ENCODE data around the gene CCDC107.

CCDC107 gene

GRCh38 chr9:35656348-35656747, 1.7 kb upstream of the CCDC107 start:
- peaks cover 2 to 4% of the 10 kb centered on the region in 2 donors for H3K4me1 ChIP-seq (ENCODE audit: control insufficient read depth in 2 of 2, insufficient read depth in 1 of 2, low read depth in 1 of 2, low read length in 2 of 2)
- H3K36me3 ChIP-seq (replicated peaks in 1 of 2; ENCODE audit: control insufficient read depth in 2 of 2, insufficient read depth in 2 of 2, low read length in 2 of 2): peaks cover 11 to 17% of the 10 kb centered on the region in 2 donors
- H3K4ac ChIP-seq (ENCODE audit: low read length): no peak overlapping the region
- no peak overlapping the region for H3K27ac ChIP-seq (replicated peaks; ENCODE audit: low read length)
- no peak overlapping the region for H2BK12ac ChIP-seq (ENCODE audit: low read length)
- H3K23ac ChIP-seq (ENCODE audit: low read depth, low read length, poor library complexity): no peak overlapping the region
- H3K18ac ChIP-seq (ENCODE audit: low read length): no peak overlapping the region
- no peaks in the 10 kb centered on the region for H3K79me1 ChIP-seq (ENCODE audit: low read depth, low read length)
- no peak overlapping the region for H4K91ac ChIP-seq (ENCODE audit: low read depth, low read length, poor library complexity)
- H2AFZ ChIP-seq (ENCODE audit: low read length): peak overlapping the region; percentile 38
- H2BK120ac ChIP-seq (ENCODE audit: low read depth, low read length): no peak overlapping the region
- H4K8ac ChIP-seq (ENCODE audit: low read depth, low read length): no peak overlapping the region
- H3K4me3 ChIP-seq (ENCODE audit: low read length in 2 of 2): peak overlapping the region in 1 of 2 donors; percentile 21
- no CpG with 5 or more reads among the region's 17 CpGs for WGBS, 2 donors (ENCODE audit: extremely low coverage in 2 of 2, insufficient read length in 2 of 2, insufficient replicate concordance in 1 of 2)
- H3K9ac ChIP-seq (ENCODE audit: low read depth, low read length, poor library complexity): peak overlapping the region; percentile 34
- H2BK5ac ChIP-seq (ENCODE audit: low read length): no peak overlapping the region
- H2AK5ac ChIP-seq (ENCODE audit: low read depth, low read length): no peak overlapping the region
- DNase-seq (ENCODE audit: low spot score): no peak
- H3K14ac ChIP-seq (ENCODE audit: low read length): no peak overlapping the region
- no peak overlapping the region for H2BK15ac ChIP-seq (ENCODE audit: low read length)
- no peak overlapping the region for H3K4me2 ChIP-seq (ENCODE audit: insufficient read depth, low read length, poor library complexity, severe bottlenecking)
- H3K9me3 ChIP-seq (replicated peaks in 1 of 2; ENCODE audit: control insufficient read depth in 2 of 2, insufficient read depth in 1 of 2, low read depth in 1 of 2, low read length in 2 of 2): no peaks in the 10 kb centered on the region
- no peaks in the 10 kb centered on the region for H3K27me3 ChIP-seq (ENCODE audit: control insufficient read depth in 3 of 3, insufficient read depth in 3 of 3, low read depth in 1 of 3, low read length in 3 of 3)

DNA sequence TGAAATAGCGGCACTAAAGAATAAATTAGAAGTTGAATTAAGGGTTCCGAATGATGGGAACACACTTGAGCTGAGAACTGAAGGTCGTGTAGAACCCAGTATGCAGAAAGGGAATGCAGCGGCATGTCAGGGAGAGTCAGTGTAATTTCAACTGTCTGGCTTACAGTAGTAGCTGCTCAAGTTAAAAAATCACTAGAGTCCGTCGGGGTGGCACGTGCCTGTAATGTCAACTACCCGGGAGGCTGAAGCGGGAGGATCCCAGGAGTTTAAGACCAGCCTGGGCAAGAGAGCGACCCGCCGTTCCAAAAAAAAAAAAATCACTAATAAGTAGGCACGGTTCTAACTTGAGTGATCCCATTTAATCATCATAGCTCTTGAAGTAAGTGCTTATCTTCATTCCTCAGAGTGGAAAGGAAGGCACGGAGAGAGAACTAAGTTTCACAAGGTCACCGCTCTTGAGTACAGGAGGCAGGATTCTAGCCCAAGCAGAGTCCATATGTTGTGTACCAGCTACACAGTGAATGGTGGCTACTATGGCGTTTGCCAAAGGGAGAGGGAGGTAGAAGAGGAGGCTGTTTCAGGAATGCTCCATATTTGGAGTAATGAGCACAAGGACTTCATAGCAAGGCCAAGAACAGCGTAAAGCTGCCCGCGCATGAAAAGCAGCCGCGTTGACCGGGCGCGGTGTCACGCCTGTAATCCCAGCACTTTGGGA, 1.1 kb upstream of the CCDC107 start:
- DNase-seq (ENCODE audit: low spot score): no peak
- Histone ChIP-seq H3K4me1 (ENCODE audit: control insufficient read depth in 2 of 2, insufficient read depth in 1 of 2, low read depth in 1 of 2, low read length in 2 of 2) (peaks cover 3 to 4% of the 10 kb centered on the region in 2 donors), H3K36me3 (replicated peaks in 1 of 2; ENCODE audit: control insufficient read depth in 2 of 2, insufficient read depth in 2 of 2, low read length in 2 of 2) (peaks cover 15 to 23% of the 10 kb centered on the region in 2 donors), H2AFZ (ENCODE audit: low read length) (peak overlapping the region; percentile 91), H3K27me3 (ENCODE audit: control insufficient read depth in 3 of 3, insufficient read depth in 3 of 3, low read depth in 1 of 3, low read length in 3 of 3) (no peaks in the 10 kb centered on the region), H2BK120ac (ENCODE audit: low read depth, low read length) (no peak overlapping the region), H3K4me3 (ENCODE audit: low read length in 2 of 2) (peak overlapping the region; percentile 48 to 81), H4K8ac (ENCODE audit: low read depth, low read length) (no peak overlapping the region), H3K79me1 (ENCODE audit: low read depth, low read length) (no peaks in the 10 kb centered on the region), H3K14ac (ENCODE audit: low read length) (no peak overlapping the region), H2BK5ac (ENCODE audit: low read length) (no peak overlapping the region), H3K4me2 (ENCODE audit: insufficient read depth, low read length, poor library complexity, severe bottlenecking) (peak overlapping the region; percentile 60), H3K27ac (replicated peaks; ENCODE audit: low read length) (peak overlapping the region; percentile 84), H2BK12ac (ENCODE audit: low read length) (no peak overlapping the region), H3K18ac (ENCODE audit: low read length) (peak overlapping the region; percentile 76), H4K91ac (ENCODE audit: low read depth, low read length, poor library complexity) (no peak overlapping the region), H3K9me3 (replicated peaks in 1 of 2; ENCODE audit: control insufficient read depth in 2 of 2, insufficient read depth in 1 of 2, low read depth in 1 of 2, low read length in 2 of 2) (no peaks in the 10 kb centered on the region), H3K23ac (ENCODE audit: low read depth, low read length, poor library complexity) (no peak overlapping the region), H3K9ac (ENCODE audit: low read depth, low read length, poor library complexity) (peak overlapping the region; percentile 89), H2BK15ac (ENCODE audit: low read length) (no peak overlapping the region), H3K4ac (ENCODE audit: low read length) (no peak overlapping the region), H2AK5ac (ENCODE audit: low read depth, low read length) (no peak overlapping the region)
- no CpG with 5 or more reads among the region's 25 CpGs for WGBS, 2 donors (ENCODE audit: extremely low coverage in 2 of 2, insufficient read length in 2 of 2, insufficient replicate concordance in 1 of 2)

DNA sequence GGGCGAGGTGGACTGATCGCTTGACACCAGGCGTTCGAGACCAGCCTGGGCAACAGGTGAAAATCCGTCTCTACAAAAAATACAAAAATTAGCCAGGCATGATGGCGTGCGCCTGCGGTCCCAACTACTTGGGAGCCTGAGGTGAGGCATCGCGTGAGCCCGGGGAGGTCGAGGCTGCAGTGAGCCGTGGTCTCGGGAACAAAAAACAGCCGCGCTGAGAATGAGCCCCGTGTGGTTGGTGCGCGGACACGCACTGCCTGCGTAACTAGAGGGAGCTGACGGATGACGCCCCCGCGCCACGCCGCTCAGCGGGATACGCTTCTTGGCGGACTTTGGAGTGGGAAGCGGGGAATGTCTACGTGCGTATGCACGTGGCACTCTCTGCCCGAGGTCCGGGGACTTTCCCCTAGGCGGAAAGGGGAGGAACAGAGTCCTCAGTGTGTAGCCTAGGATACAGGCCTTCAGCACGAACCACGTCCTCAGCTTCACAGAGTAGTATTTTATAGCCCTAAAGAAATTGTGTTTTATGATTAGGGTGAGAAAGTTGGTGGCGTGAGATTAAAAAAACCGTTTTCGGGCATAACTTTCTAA, 451 bp upstream of the CCDC107 start, which contains the start of gene RMRP:
TSS of gene RMRP (minus strand) at position 474 of the 591 bp plus-strand sequence.
- Histone ChIP-seq H3K18ac (ENCODE audit: low read length) (peak within 1 kb of the TSS; percentile 98), H3K27me3 (ENCODE audit: control insufficient read depth in 3 of 3, insufficient read depth in 3 of 3, low read depth in 1 of 3, low read length in 3 of 3) (no peaks in the 10 kb centered on the region), H2AK5ac (ENCODE audit: low read depth, low read length) (peak within 1 kb of the TSS; percentile 54), H3K4me2 (ENCODE audit: insufficient read depth, low read length, poor library complexity, severe bottlenecking) (peak within 1 kb of the TSS; percentile 60), H3K27ac (replicated peaks; ENCODE audit: low read length) (peak within 1 kb of the TSS; percentile 92), H3K4me1 (ENCODE audit: control insufficient read depth in 2 of 2, insufficient read depth in 1 of 2, low read depth in 1 of 2, low read length in 2 of 2) (peaks cover 4% of the 10 kb centered on the region in 2 donors), H2BK120ac (ENCODE audit: low read depth, low read length) (no peak within 1 kb of the TSS), H3K9me3 (replicated peaks in 1 of 2; ENCODE audit: control insufficient read depth in 2 of 2, insufficient read depth in 1 of 2, low read depth in 1 of 2, low read length in 2 of 2) (no peaks in the 10 kb centered on the region), H2AFZ (ENCODE audit: low read length) (peak within 1 kb of the TSS; percentile 98), H3K4ac (ENCODE audit: low read length) (no peak within 1 kb of the TSS), H3K79me1 (ENCODE audit: low read depth, low read length) (no peaks in the 10 kb centered on the region), H3K14ac (ENCODE audit: low read length) (peak within 1 kb of the TSS; percentile 97), H2BK5ac (ENCODE audit: low read length) (peak within 1 kb of the TSS; percentile 62), H2BK15ac (ENCODE audit: low read length) (no peak within 1 kb of the TSS), H3K4me3 (ENCODE audit: low read length in 2 of 2) (peak within 1 kb of the TSS; percentile 88 to 99), H3K23ac (ENCODE audit: low read depth, low read length, poor library complexity) (peak within 1 kb of the TSS; percentile 96), H4K8ac (ENCODE audit: low read depth, low read length) (no peak within 1 kb of the TSS), H4K91ac (ENCODE audit: low read depth, low read length, poor library complexity) (peak within 1 kb of the TSS; percentile 89), H3K9ac (ENCODE audit: low read depth, low read length, poor library complexity) (peak within 1 kb of the TSS; percentile 93), H2BK12ac (ENCODE audit: low read length) (no peak within 1 kb of the TSS), H3K36me3 (replicated peaks in 1 of 2; ENCODE audit: control insufficient read depth in 2 of 2, insufficient read depth in 2 of 2, low read length in 2 of 2) (peaks cover 22 to 30% of the 10 kb centered on the region in 2 donors)
- WGBS, 2 donors (ENCODE audit: extremely low coverage in 2 of 2, insufficient read length in 2 of 2, insufficient replicate concordance in 1 of 2): no CpG with 5 or more reads among the region's 42 CpGs
- peak; percentile 98 for DNase-seq (ENCODE audit: low spot score)

DNA sequence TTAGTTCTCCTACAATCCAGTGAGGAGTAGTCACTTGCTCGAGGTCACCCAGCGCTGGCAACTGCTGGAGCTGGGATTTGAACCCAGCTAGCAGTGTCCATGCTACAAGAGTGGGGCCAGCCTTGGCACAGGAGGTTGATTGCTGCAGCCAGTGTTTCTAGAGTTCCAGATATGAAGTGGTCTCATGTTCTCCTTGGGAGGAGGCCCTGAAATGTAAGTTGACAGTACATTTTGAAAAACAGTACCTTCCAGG, 802 bp downstream of the CCDC107 start:
- no CpG with 5 or more reads among the region's 2 CpGs for WGBS, 2 donors (ENCODE audit: extremely low coverage in 2 of 2, insufficient read length in 2 of 2, insufficient replicate concordance in 1 of 2)

More for the DNA sequence above, 802 bp downstream of the CCDC107 start:
- Histone ChIP-seq H2BK5ac (ENCODE audit: low read length) (no peak overlapping the region), H3K27me3 (ENCODE audit: control insufficient read depth in 3 of 3, insufficient read depth in 3 of 3, low read depth in 1 of 3, low read length in 3 of 3) (no peaks in the 10 kb centered on the region), H2AFZ (ENCODE audit: low read length) (peak overlapping the region; percentile 98), H2BK120ac (ENCODE audit: low read depth, low read length) (no peak overlapping the region), H4K91ac (ENCODE audit: low read depth, low read length, poor library complexity) (no peak overlapping the region), H3K9ac (ENCODE audit: low read depth, low read length, poor library complexity) (peak overlapping the region; percentile 93), H3K36me3 (replicated peaks in 1 of 2; ENCODE audit: control insufficient read depth in 2 of 2, insufficient read depth in 2 of 2, low read length in 2 of 2) (peaks cover 27 to 42% of the 10 kb centered on the region in 2 donors), H3K23ac (ENCODE audit: low read depth, low read length, poor library complexity) (no peak overlapping the region), H2BK15ac (ENCODE audit: low read length) (no peak overlapping the region), H3K4me1 (ENCODE audit: control insufficient read depth in 2 of 2, insufficient read depth in 1 of 2, low read depth in 1 of 2, low read length in 2 of 2) (peaks cover 4 to 10% of the 10 kb centered on the region in 2 donors), H2BK12ac (ENCODE audit: low read length) (no peak overlapping the region), H3K27ac (replicated peaks; ENCODE audit: low read length) (peak overlapping the region; percentile 92), H3K4ac (ENCODE audit: low read length) (no peak overlapping the region), H3K4me2 (ENCODE audit: insufficient read depth, low read length, poor library complexity, severe bottlenecking) (peak overlapping the region; percentile 60), H4K8ac (ENCODE audit: low read depth, low read length) (no peak overlapping the region), H2AK5ac (ENCODE audit: low read depth, low read length) (no peak overlapping the region), H3K9me3 (replicated peaks in 1 of 2; ENCODE audit: control insufficient read depth in 2 of 2, insufficient read depth in 1 of 2, low read depth in 1 of 2, low read length in 2 of 2) (no peaks in the 10 kb centered on the region), H3K18ac (ENCODE audit: low read length) (no peak overlapping the region), H3K14ac (ENCODE audit: low read length) (no peak overlapping the region), H3K79me1 (ENCODE audit: low read depth, low read length) (no peaks in the 10 kb centered on the region), H3K4me3 (ENCODE audit: low read length in 2 of 2) (peak overlapping the region; percentile 88 to 99)
- DNase-seq (ENCODE audit: low spot score): no peak
